ENCODE measurements around the gene SLC25A34.

- TF ChIP-seq POLR2A (IDR thresholded peaks at IDR 0.05; ENCODE audit: low read depth, low read length) (no peak), POLR2AphosphoS5 (IDR thresholded peaks at IDR 0.05; ENCODE audit: low read depth, low read length) (no peak), TAF1 (IDR thresholded peaks at IDR 0.05; ENCODE audit: low read depth, low read length) (no peak), PAX5 (IDR thresholded peaks at IDR 0.05; ENCODE audit: insufficient read depth, low read length, severe bottlenecking) (no peak), SPI1 (IDR thresholded peaks at IDR 0.05; ENCODE audit: low read depth, low read length) (no peak), POU2F2 (IDR thresholded peaks at IDR 0.05; ENCODE audit: low read depth, low read length) (no peak)
Observed at GRCh38 chr1:15733726-15734226, 2.3 kb upstream of the SLC25A34 start.
